ENCODE data around the gene RCBTB1.
"Not testable (repeated sequence)": the region's sequence is repeated elsewhere in the genome, so short reads cannot be mapped to it uniquely, and the experiment has no call there.

The RCBTB1 gene

GRCh38 chr13:49585220-49586157 lies at the start of gene RCBTB1:
Gene RCBTB1, minus strand, starts transcription at chr13:49585558. Its CDS starts 18,279 bp downstream, at chr13:49567279.
- peak; percentile 83 for DNase-seq

- DNase-seq: no peak
Observed at GRCh38 chr13:49633710-49634109, 48.4 kb upstream of the RCBTB1 start.

- DNase-seq: no peak
Observed at GRCh38 chr13:49632156-49632555, 46.8 kb upstream of the RCBTB1 start.

- no peak for DNase-seq
Observed at GRCh38 chr13:49630580-49630979, 45.2 kb upstream of the RCBTB1 start.

GRCh38 chr13:49629947-49630346 lies 44.6 kb upstream of the RCBTB1 start:
- no peak for DNase-seq

- no peak for DNase-seq
Observed at GRCh38 chr13:49629196-49629938, 44.0 kb upstream of the RCBTB1 start.

GRCh38 chr13:49627831-49628652 lies 42.7 kb upstream of the RCBTB1 start, which contains the start of gene ARL11:
Gene ARL11, plus strand, starts transcription at chr13:49628507. Its CDS starts 1,941 bp downstream, at chr13:49630448.
- DNase-seq: no peak

- DNase-seq: no peak
Observed at GRCh38 chr13:49625392-49626079, 40.2 kb upstream of the RCBTB1 start.

GRCh38 chr13:49624229-49624628 lies 38.9 kb upstream of the RCBTB1 start:
- DNase-seq: no peak

- DNase-seq: no peak
Observed at GRCh38 chr13:49622174-49622946, 37.0 kb upstream of the RCBTB1 start.

GRCh38 chr13:49620170-49620621 lies 34.8 kb upstream of the RCBTB1 start:
- no peak for DNase-seq

GRCh38 chr13:49616676-49617065 lies 31.3 kb upstream of the RCBTB1 start:
- DNase-seq: no peak

- DNase-seq: no peak
Observed at GRCh38 chr13:49615836-49616675, 30.7 kb upstream of the RCBTB1 start.

- DNase-seq: not testable (repeated sequence)
Observed at GRCh38 chr13:49612042-49612441, 26.7 kb upstream of the RCBTB1 start.

- DNase-seq: no peak
Observed at GRCh38 chr13:49610176-49610575, 24.8 kb upstream of the RCBTB1 start.

- DNase-seq: no peak
Observed at GRCh38 chr13:49608651-49609331, 23.4 kb upstream of the RCBTB1 start.

- no peak for DNase-seq
Observed at GRCh38 chr13:49607761-49608160, 22.4 kb upstream of the RCBTB1 start.

GRCh38 chr13:49606747-49607648 lies 21.6 kb upstream of the RCBTB1 start:
- DNase-seq: peak; percentile 86

- no peak for DNase-seq
Observed at GRCh38 chr13:49604570-49604969, 19.2 kb upstream of the RCBTB1 start.

All from NCI-H526 treated with DMSO at 0.1 percent for 48 hours (cell line).